CD14-positive monocyte (primary cell): ENCODE results near the gene ITGAV. TPM values are rescaled to one million over a fixed set of nuclear protein-coding genes. Genes with fewer than 3 reads are reported as not detected.

Experiments used
- DNase-seq, 3 donors: peaks; one replicate each; pipeline ENCODE4 v3.0.0-alpha.2; 2011 to 2022
- H2AFZ ChIP-seq: 2 replicates; pipeline ENCODE4 v1.6.0; 2012; ENCODE audit warnings: mild to moderate bottlenecking, low read depth, low read length, inconsistent platforms; ENCODE audit not compliant: insufficient read depth, poor library complexity, severe bottlenecking
- H3K27ac ChIP-seq, 2 donors: 1 replicate in 1 of 2; 2 replicates in 1 of 2; pipeline ENCODE4 v1.5.1; 2012 to 2013; ENCODE audit warnings: low read length in 2 of 2, control low read depth in 1 of 2, inconsistent platforms in 1 of 2, low read depth in 1 of 2, mild to moderate bottlenecking in 1 of 2
- H3K27me3 ChIP-seq, 2 donors: one replicate each; pipeline versions ENCODE4 v1.6.0 to v1.6.1; 2011 to 2013; ENCODE audit warnings: low read length in 2 of 2; ENCODE audit not compliant: control insufficient read depth in 2 of 2, insufficient read depth in 2 of 2
- H3K36me3 ChIP-seq, 2 donors: replicated peaks in 1 of 2; 1 replicate in 1 of 2; 2 replicates in 1 of 2; pipeline versions ENCODE4 v1.5.1 to v1.6.1; 2012 to 2013; ENCODE audit warnings: low read length in 2 of 2, control low read depth in 1 of 2, inconsistent platforms in 1 of 2, mild to moderate bottlenecking in 1 of 2; ENCODE audit not compliant: insufficient read depth in 2 of 2, control insufficient read depth in 1 of 2
- H3K4me1 ChIP-seq, 2 donors: 1 replicate in 1 of 2; 2 replicates in 1 of 2; pipeline versions ENCODE4 v1.5.1 to v1.6.1; 2012 to 2013; ENCODE audit warnings: low read length in 2 of 2, control low read depth in 1 of 2, inconsistent platforms in 1 of 2, mild to moderate bottlenecking in 1 of 2, moderate library complexity in 1 of 2; ENCODE audit not compliant: insufficient read depth in 2 of 2, control insufficient read depth in 1 of 2
- H3K4me2 ChIP-seq: replicated peaks from 2 replicates; pipeline ENCODE3; 2012; ENCODE audit warnings: low read length, moderate library complexity, mild to moderate bottlenecking; ENCODE audit not compliant: poor library complexity, severe bottlenecking; ENCODE audit errors: extremely low read depth
- H3K4me3 ChIP-seq, 3 experiments: fragments of 200-600 bp in 1 of 3; sonication (generic) in 1 of 3; replicated peaks in 1 of 3; 1 replicate in 2 of 3; 2 replicates in 1 of 3; pipeline ENCODE4 v1.5.1; 2011 to 2013; ENCODE audit warnings: low read length in 3 of 3, mild to moderate bottlenecking in 3 of 3, control low read depth in 2 of 3, low read depth in 2 of 3, inconsistent platforms in 1 of 3, moderate library complexity in 1 of 3
- H3K79me2 ChIP-seq: 2 replicates; pipeline ENCODE4 v1.6.0; 2012; ENCODE audit warnings: mild to moderate bottlenecking, control low read depth, inconsistent platforms, low read length, moderate library complexity; ENCODE audit not compliant: insufficient read depth
- H3K9ac ChIP-seq: 2 replicates; pipeline ENCODE4 v1.6.0; 2017; ENCODE audit warnings: low read length, mild to moderate bottlenecking; ENCODE audit not compliant: insufficient read depth, poor library complexity, severe bottlenecking
- H3K9me3 ChIP-seq, 2 donors: replicated peaks in 1 of 2; 1 replicate in 1 of 2; 2 replicates in 1 of 2; pipeline versions ENCODE4 v1.5.1 to v1.6.1; 2012 to 2013; ENCODE audit warnings: low read length in 2 of 2, control low read depth in 1 of 2; ENCODE audit not compliant: control insufficient read depth in 1 of 2, insufficient read depth in 1 of 2
- H4K20me1 ChIP-seq: 2 replicates; pipeline ENCODE4 v1.6.0; 2012; ENCODE audit warnings: mild to moderate bottlenecking, low read length, control low read depth, moderate library complexity; ENCODE audit not compliant: insufficient read depth
- H3K27ac Mint-ChIP-seq, 7 donors: one replicate each; pipeline ENCODE4 v1.8.0; 2020; ENCODE audit warnings: mild to moderate bottlenecking in 7 of 7, mixed read lengths in 7 of 7, moderate library complexity in 6 of 7, inconsistent platforms in 2 of 7
- H3K27me3 Mint-ChIP-seq, 3 donors: one replicate each; pipeline ENCODE4 v1.8.0; 2021 to 2022; ENCODE audit warnings: low read depth in 3 of 3, mild to moderate bottlenecking in 3 of 3, mixed read lengths in 3 of 3, moderate library complexity in 3 of 3, inconsistent platforms in 1 of 3
- H3K36me3 Mint-ChIP-seq, 2 donors: one replicate each; pipeline ENCODE4 v1.8.0; 2020; ENCODE audit warnings: mixed read lengths in 2 of 2, inconsistent platforms in 1 of 2, mild to moderate bottlenecking in 1 of 2
- H3K4me1 Mint-ChIP-seq: one replicate; pipeline ENCODE4 v1.8.0; 2020; ENCODE audit warnings: mild to moderate bottlenecking, mixed read lengths
- H3K4me3 Mint-ChIP-seq, 2 donors: one replicate each; pipeline ENCODE4 v1.8.0; 2020; ENCODE audit warnings: mild to moderate bottlenecking in 2 of 2, mixed read lengths in 2 of 2, moderate library complexity in 1 of 2
- H3K9me3 Mint-ChIP-seq, 7 donors: one replicate each; pipeline ENCODE4 v1.8.0; 2020 to 2022; ENCODE audit warnings: mixed read lengths in 7 of 7, mild to moderate bottlenecking in 6 of 7, moderate library complexity in 6 of 7, inconsistent platforms in 2 of 7
- WGBS: methylation state at CpG from one replicate; pipeline ENCODE4 v1.1.5; 2013; ENCODE audit warnings: missing lambda C conversion rate; ENCODE audit not compliant: insufficient coverage; 5-methylcytosine and 5-hydroxymethylcytosine counted together
- intact Hi-C, 2 donors: fragments of 100-400 bp; cut with micrococcal nuclease; formaldehyde crosslinking; loops; one replicate each; pipeline versions ENCODE4 v1.15.0 to v1.15.1; 2023
- polyA plus RNA-seq, 3 donors: library from polyadenylated mRNA; depleted of rRNA in 1 of 3; unstranded in 2 of 3; stranded (reverse) in 1 of 3; fragments of 300-500 nt in 2 of 3; fragments of >200 nt in 1 of 3; fragmentation: Illumina TruSeq in 2 of 3; gene quantifications; 1 replicate in 2 of 3; 2 replicates in 1 of 3; pipeline ENCODE4 v1.2.3, GENCODE V29; 2012 to 2021
- TF ChIP-seq, protein P1 (sequence below): fragments of 200-600 bp; IDR thresholded peaks from one replicate; pipeline ENCODE4 v1.8.0; 2022; ENCODE audit warnings: antibody characterized with exemption, mild to moderate bottlenecking

Gene ITGAV
- polyA plus RNA-seq, 3 donors, result 4.9 to 8.2 (median 6.0) TPM

DNA sequence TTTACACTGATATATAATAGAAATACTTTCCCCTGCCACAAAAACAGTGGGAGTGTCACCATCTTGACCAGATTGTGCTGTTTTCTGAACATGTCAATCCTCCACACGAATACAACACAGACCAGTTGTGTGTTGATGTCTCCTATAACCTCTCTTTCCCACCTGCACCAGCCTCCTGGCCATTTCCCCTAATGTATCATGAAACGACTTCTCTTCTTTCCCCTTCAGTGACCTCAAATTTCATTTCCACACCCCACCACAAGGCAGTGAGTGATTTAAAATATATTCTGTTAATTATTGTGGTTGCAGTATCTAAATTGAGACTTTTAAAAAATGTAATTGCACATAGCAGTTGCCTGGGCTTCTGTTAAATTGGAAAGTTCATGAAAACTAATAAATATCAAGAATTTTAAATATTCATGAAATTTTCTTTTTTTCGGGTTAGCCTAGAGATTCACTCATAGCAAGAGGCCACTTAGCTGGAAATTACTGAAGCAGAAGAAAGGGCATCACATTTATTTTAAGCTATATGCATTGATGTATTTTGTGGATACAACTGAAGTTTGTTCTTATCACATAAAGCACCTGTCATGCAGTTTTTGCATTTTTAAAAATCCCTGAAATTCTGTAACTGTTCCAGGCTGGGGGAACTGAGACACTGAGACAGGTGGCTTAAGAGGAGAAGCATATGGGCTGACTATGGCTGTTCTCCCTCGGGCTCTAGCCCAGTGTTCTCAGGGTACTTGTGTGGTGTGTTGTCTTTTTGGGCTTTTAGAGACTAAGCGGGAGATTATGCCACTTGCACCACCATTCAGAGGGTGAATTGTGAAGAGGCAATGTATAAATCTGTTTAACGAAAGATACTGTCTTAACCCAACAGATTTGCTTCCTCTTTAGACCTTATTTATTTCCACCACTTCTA, 119.9 kb downstream of the ITGAV start:
- H3K9me3 Mint-ChIP-seq, result peaks cover 0 to 6% (median 0%) of the 10 kb centered on the region in 7 donors
- H3K4me1 Mint-ChIP-seq, result no peaks in the 10 kb centered on the region
- Histone ChIP-seq H3K4me1 (no peaks in the 10 kb centered on the region), H3K79me2 (no peaks in the 10 kb centered on the region), H3K27ac (no peak overlapping the region), H3K9me3 (no peaks in the 10 kb centered on the region), H3K27me3 (no peaks in the 10 kb centered on the region), H4K20me1 (no peaks in the 10 kb centered on the region), H3K36me3 (no peaks in the 10 kb centered on the region), H3K4me3 (no peak overlapping the region), H2AFZ (no peak overlapping the region), H3K4me2 (no peak overlapping the region), H3K9ac (no peak overlapping the region)
- H3K27me3 Mint-ChIP-seq, result peaks cover 0 to 6% (median 2%) of the 10 kb centered on the region in 3 donors
- 70% methylated on average over 2 of the region's 6 CpGs for WGBS
- intact Hi-C loops, result no loop called here
- no peaks in the 10 kb centered on the region for H3K36me3 Mint-ChIP-seq
- TF ChIP-seq, protein P1, sequence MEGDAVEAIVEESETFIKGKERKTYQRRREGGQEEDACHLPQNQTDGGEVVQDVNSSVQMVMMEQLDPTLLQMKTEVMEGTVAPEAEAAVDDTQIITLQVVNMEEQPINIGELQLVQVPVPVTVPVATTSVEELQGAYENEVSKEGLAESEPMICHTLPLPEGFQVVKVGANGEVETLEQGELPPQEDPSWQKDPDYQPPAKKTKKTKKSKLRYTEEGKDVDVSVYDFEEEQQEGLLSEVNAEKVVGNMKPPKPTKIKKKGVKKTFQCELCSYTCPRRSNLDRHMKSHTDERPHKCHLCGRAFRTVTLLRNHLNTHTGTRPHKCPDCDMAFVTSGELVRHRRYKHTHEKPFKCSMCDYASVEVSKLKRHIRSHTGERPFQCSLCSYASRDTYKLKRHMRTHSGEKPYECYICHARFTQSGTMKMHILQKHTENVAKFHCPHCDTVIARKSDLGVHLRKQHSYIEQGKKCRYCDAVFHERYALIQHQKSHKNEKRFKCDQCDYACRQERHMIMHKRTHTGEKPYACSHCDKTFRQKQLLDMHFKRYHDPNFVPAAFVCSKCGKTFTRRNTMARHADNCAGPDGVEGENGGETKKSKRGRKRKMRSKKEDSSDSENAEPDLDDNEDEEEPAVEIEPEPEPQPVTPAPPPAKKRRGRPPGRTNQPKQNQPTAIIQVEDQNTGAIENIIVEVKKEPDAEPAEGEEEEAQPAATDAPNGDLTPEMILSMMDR, result no peak
- H3K27ac Mint-ChIP-seq, result no peak overlapping the region
- H3K4me3 Mint-ChIP-seq, result no peak overlapping the region
- no peak for DNase-seq

DNA sequence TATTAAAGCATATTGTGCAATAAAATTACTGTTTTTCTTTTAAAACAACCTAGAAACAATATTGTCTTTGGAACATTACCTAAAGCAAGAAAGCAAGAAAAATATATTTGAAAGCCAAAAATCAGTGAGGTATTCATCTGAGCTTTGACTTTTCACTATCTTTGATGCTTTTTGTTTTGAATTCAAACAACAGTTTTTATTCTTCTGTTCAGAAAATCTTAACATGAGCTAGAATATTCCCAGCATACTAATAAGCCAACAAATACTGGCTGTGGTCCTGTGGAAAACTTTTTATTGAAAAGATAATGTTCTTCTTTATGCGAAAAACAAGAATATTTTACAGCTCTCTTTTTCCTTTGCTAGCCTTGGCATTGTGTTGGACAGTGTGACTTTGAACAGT, 123.8 kb downstream of the ITGAV start:
- DNase-seq, result no peak
- WGBS, result no CpG with 5 or more reads among the region's 1 CpG
- intact Hi-C loops, result no loop called here

More for the DNA sequence above, 123.8 kb downstream of the ITGAV start:
- Histone ChIP-seq H3K4me3 (no peak overlapping the region), H3K9ac (no peak overlapping the region), H3K79me2 (no peaks in the 10 kb centered on the region), H3K9me3 (no peaks in the 10 kb centered on the region), H3K4me1 (no peaks in the 10 kb centered on the region), H2AFZ (no peak overlapping the region), H3K4me2 (no peak overlapping the region), H4K20me1 (no peaks in the 10 kb centered on the region), H3K27ac (no peak overlapping the region), H3K27me3 (no peaks in the 10 kb centered on the region), H3K36me3 (no peaks in the 10 kb centered on the region)
- Mint-ChIP-seq H3K9me3 (peaks cover 0 to 2% (median 0%) of the 10 kb centered on the region in 7 donors), H3K27ac (no peak overlapping the region), H3K36me3 (no peaks in the 10 kb centered on the region), H3K4me3 (no peak overlapping the region), H3K27me3 (peaks cover 0 to 6% (median 2%) of the 10 kb centered on the region in 3 donors), H3K4me1 (no peaks in the 10 kb centered on the region)
- TF ChIP-seq, protein P1, result no peak
